Lung microvascular endothelial cell (primary cell): ENCODE measurements around the gene ACTN1. TPM values are rescaled to one million over a fixed set of nuclear protein-coding genes. Genes with fewer than 3 reads are reported as not detected.

ENCODE experiments used
- DNase-seq, 2 donors: peaks; one replicate each; pipeline versions ENCODE4 v3.0.0 to v3.0.0-alpha.2; 2010; ENCODE audit warnings: low read depth in 2 of 2
- total RNA-seq: library from RNA; depleted of rRNA; stranded (reverse); fragments of >200 nt; gene quantifications from 2 replicates; pipeline ENCODE4 v1.2.1, GENCODE V29; 2014

Gene ACTN1
- total RNA-seq, 1 donor from 2014 or later, result 219 TPM

DNA sequence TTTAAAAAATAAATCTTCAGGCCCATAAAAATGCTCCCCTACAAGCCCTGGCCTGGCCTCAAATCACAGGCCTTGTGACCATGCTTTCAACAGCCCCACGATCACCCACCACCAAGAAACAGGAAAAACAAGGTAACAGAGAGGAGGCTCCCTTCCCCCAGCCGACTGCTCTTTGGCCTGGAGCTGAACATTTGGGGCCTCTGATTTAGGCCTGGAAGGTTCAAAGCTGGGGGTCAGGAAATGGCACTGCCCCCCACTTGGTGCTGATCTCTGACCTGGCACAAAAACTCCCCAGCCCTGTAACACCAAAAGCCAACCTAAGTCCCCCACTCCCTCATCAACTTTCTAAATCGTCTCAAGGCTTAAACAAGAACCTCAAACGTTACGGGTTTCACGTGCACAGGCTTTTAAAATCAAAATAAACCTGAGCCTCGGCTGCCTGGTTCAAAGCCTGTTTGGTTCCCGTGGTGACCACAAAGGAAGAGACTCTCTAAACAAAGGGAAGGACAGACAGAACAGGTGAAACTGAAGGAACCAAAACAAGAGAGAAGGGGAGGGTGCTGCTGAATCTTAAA, 9.0 kb downstream of the ACTN1 start:
- peak in 1 of 2 donors; percentile 53 for DNase-seq

DNA sequence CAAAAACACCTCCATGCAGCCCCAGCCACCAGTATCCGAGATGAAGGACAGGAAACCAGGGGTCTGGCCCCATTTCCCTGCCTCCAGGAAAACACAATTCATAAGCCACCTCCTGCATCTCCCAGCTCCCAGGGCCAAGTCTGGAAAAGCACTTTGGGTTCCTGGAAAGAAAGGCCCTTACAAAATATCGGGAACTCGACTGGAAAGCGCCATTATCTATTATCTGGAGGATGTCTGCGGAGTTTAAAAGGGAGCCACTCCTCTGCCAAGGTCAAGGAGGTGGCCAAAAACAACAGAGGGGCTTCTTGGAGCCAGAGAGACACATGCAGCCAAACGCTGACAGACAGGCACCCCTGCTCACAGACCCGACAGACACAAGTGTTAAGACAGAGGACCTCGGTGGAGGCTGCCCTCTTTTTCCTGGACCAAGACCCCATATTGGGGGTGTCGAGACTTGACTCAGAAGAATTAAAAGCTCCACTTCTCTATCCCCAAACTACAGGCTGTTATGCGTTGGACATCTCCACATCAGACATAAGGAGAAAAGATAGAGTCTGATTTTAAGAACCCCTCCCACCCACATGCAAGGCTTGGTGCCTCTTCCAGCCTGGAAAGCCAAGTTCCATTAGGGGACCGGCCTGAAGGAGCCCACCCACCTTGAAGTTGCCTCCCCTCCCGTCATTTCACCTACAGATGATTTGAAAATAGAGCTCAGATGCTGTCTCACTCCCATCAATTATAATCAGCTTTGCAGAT, 9.6 kb downstream of the ACTN1 start:
- DNase-seq, result peak in 1 of 2 donors; percentile 75

DNA sequence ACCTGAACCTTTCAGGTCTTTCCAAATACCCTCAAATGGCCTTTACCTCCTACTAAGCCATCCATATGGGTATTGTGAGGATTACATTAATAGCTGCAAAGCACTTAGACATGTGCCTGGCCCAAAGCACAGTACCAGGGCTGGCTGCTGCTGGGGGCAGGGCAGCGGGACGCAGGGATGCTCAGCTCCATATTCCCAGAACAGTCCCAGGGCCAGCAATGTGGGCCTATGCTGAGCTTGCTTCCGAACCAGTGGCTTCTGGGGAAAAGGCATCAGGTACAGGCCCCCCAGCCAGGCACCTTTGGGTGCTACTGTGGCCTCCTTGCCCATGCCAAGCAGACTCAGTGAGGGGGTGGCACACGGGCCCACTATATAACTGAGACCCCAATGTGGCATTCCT, 10.4 kb downstream of the ACTN1 start:
- DNase-seq, result no peak

DNA sequence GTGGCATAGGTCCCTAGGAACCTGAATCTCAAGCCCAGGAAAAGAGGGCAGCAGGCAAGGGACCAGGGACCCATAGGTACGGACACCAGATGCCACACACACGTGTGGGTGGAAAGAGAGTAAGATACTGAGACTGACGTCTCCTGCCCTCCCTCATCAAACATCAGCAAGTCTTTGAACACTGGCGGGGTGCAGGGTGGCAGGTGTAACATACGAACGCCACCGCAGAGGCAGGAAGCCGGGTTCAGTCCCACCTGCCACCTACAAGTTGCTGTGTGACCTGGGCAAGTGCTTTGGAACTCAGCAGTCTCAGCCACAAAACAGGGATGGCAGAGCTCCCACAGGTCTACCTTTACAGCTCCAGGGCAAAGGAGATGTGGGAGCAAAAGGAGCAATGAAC, 11.1 kb downstream of the ACTN1 start:
- no peak for DNase-seq

DNA sequence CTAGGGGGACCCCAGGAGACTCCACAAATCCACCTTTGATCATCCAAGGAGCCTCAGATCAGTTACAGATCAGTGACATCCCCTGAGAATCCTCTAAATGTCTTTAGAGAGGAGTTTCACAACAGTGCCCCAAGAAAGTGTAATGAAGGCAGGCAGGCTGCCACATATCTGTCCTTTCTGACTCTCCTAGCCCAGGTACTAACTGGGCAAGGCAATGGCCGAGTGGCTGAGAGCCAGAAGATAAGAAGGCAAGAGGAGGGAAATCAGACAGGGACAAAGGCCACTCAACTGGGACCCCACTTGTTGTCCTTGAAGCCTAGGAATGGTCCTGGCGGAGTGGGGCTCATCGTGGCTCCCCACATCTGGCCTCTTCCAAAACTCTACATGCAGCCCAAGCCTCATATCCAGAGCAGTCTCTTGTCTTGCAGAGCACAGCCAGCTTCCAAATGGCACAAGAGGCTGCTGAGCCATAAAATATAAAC, 11.6 kb downstream of the ACTN1 start:
- DNase-seq, result no peak

DNA sequence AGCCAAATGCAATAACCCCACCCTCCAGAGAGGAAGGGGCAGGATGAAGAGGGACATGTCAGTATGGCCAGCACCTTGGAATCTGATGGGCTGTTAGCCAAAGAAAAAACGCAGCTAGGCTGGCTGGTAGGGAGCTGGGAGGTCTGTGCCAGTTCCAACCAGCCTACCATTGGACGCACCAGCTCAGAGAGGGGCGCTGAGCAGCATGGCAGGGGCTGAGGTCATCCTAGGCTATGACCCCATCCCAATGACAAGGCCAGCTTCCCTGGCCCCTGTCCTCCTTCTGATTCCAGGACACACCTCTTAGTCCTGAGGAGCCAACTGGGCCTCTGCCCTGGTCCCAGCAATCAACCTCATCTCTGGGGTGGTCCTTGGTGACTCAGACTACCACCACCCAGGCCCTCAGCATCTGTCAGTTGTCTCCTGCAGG, 12.2 kb downstream of the ACTN1 start:
- no peak for DNase-seq

DNA sequence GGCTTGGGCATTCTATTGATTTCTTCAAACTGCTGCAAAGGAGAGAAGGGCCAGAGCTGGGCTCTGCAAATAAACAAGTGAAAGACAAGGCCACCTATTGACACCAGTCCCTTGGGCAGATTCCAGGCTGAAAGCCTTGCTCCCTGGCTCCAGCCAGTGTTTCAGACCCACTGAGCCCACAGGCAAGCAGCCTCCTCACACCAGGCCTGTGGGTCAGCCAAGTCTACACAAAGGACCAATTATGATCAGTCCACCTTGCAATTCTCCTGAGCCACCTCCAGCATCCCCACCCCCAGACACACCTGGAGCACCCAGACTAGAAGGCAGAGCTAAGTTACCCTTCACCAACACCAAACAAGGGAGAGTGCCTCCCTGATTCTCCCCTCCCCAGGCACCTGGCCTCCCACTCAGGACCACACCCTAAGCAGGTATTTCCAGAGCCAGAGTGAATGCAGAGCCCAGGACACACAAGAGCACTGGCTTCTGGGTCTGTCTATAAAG, 13.8 kb downstream of the ACTN1 start:
- no peak for DNase-seq

DNA sequence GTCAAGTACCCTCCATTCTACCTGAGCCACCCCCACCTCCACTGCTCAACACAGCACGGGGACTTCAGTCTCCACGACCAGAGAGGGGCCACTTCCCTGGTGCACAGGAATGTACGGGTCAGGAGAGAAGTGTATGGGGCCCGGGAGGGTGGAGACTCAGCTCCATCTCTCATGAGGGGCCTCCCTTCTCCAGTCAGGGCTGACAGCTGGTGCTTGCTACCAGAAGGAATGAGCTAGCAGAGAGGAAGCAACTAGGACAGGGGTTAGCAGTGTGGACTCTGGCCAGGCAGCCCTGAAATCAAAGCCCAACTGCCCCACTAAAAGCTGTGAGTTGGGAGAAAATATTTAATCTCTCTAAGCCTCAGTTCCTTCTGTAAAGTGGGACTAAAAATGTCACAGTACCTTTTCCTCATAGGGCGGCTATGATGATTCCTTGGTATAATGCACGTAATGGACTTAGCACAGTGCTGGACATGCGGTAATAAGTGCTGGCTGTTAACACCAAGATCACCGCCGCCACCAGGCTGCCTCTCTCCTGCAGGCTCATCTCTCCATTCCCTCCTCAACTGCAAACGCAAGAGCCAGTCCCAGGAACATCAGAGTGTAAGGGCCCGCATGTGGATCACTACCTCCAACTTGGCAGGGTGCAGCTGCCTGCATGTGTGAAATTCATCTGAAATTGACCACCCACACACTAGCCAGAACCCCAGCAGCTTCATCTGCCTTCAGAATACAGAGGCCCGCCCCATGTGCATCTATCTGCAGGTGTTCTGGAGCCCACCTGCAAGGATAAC, 14.6 kb downstream of the ACTN1 start:
- no peak for DNase-seq

DNA sequence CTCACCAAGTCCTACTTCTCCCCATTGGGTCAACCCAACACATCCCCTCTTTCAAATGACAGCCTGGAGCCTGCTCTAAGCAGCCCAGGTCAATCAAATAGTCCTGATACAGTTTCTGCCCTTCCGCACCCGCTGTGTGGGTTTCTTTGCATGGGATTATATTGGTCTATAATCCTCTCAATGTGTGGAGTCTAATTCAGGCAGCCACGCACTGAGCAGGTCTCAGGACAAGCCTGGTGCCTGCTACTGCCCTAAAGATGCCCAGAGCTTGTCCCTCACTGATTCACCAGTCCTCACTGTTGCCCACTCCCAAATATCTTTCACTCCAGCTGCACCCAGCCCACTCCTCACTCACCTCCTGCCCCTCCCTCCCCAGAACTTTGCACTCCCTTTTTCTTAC, 16.4 kb downstream of the ACTN1 start:
- no peak for DNase-seq

DNA sequence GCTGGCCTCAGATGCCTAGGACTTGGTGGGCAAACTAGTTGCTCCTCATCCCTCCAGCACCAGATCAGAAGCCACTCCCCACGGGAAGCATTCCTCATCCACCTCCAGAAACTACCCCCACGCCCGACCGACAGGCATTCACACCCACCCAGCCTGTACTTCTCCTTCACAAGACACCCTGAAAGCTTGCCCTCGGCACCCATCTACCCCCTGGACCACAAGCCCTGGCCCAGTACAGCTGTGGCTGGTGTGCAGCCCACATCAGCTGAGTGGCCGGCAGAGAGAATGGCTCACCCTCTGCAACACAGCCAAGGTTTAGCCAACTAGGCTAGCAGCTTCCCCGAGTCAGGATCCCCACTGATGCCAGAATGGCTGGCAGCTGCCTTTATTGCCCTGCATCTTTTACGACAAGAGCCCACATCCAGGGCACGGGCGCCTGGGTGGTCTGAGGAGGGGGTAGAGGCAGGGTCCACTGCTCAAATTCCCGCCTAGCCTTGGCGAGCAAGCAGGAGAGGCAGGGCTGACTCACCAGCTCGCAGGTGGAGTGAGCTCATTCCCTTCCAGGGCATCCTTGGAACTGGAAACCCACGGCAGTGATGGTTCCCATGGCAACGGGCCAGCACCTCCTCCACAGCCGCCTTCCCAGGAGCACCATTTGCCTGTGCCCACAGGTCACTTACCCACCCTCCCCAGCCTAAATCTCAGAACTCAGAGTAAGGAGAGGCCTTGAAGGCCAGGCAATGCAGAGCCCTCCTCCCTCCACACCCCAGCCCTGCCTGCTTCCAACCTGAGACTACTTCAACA, 17.1 kb downstream of the ACTN1 start:
- peak in 1 of 2 donors; percentile 69 for DNase-seq

DNA sequence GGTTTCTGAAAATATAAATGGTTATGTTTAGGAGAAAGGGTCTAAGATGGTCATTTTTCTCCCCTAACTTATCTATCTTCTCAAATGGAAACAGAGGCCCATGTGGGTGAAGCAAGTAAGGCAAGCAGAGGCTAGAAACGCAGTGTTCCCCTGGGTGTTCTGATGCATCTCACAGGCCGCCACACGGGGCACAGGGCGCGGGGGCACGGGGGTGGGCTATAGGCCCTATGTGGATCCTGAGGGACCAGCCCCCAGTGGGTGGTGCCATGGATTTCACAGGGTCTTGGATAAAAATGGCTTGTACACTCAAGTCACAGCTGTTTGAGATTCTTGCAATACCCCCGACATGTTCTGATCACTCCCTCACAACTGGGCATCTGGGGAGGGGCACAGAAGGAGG, 17.7 kb downstream of the ACTN1 start:
- no peak for DNase-seq

DNA sequence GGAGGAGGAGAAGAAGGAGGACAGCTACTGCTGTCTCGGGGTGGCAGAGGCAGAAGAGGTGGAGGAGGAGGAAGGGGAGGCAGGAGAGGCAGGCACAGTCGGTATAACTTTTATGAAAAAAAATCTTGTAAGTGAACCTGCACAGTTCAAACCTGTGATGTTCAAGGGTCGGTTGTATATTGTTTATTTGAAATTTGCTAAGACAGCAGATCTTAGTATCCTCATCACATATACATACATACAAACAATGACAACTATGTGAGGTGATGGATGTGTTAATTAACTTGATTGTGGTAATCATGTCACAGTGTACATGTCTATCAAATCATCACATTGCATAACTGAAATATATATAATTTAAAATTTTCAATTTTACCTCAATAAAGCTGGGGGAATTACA, 19.0 kb downstream of the ACTN1 start:
- DNase-seq, result no peak

DNA sequence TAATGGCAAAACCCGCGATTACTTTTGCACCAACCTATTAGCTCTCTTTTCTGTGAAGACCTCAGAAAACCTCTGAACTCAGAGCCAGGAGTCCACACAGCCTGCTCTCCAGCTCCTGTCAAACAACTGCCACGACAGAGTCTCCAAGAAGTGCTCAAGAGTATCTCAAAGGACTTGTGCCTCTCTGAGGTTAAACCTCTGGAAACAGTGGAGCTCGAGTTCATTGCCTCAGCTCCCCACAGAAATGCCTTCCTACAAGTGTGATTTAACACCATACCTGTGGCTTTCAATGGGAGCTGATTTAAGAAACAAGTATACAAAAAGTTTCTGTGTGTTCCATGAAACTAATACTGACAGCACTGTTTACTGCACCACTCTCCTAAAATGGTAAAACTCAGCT, 20.1 kb downstream of the ACTN1 start:
- no peak for DNase-seq

DNA sequence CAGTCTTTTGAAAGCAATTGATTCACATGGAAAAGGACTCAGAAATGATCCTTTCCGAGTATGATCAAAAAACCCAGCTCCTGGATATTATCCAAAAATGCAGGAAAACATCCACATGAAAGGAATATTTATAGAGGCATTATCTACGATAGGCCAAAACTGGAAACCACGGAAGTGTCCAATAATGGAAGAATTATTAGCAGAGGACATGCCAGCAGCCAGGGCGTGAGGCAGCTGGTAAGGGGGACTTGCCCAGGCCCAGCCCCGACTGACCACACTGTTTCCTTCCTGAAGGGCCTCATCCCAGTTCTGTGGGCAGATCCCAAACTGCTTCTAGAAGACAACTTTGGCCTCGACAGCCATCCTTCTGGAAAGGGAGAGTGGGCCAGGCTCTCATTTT, 20.5 kb downstream of the ACTN1 start:
- peak; percentile 86 to 87 for DNase-seq

DNA sequence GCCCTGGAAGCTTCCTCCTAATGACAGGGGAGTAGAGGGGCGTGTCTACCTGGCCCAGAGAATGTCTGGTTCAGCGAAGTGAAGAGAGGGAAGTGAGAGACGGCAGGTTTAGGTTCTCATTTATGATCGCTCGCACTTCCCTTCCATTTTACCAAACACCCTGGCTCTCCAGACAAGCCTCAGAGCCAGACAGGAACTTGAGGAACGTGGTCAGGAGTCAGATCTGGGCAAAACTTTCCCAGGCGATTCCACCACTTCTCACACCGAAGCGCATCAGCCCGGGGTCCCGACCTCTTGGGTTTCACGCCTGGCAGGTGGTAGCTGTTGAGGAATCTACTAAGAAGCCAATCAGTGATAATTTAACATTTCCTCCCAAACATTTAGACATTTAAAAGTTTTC, 21.3 kb downstream of the ACTN1 start:
- DNase-seq, result peak in 1 of 2 donors; percentile 55

DNA sequence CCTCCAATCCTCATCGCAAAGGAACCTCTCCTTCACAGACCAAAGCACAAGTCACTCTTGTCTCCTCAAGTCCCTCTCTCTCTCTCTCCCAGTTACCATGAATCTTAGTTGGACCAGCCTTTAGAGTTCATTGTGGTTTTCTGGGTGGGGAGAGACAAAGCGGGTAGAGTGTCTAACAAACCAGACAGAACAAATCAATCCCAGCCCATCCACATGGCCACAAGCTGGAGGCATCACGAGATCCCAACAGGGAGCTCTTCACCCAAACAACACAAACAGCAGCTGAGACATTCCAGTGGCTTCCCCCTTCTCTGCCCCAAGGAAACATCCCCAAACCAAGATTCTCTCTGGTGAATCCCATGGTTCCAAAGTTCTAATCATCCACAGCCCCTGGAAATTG, 22.4 kb downstream of the ACTN1 start:
- no peak for DNase-seq

DNA sequence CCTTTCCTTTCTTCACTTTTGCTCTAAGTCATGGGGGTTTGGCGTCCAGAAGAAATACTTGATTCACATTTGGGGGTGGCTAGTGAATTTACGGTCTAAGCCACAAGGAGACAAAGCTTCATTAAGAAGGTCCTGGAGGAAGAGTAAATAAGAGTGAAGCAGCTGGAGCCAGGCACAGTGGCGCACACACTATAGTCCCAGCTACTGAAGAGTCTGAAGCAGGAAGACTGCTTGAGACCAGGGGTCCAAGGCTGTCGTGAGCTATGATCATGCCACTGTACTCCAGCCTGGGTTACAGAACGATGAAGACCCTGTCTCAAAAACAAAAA, 23.3 kb downstream of the ACTN1 start:
- DNase-seq, result no peak

DNA sequence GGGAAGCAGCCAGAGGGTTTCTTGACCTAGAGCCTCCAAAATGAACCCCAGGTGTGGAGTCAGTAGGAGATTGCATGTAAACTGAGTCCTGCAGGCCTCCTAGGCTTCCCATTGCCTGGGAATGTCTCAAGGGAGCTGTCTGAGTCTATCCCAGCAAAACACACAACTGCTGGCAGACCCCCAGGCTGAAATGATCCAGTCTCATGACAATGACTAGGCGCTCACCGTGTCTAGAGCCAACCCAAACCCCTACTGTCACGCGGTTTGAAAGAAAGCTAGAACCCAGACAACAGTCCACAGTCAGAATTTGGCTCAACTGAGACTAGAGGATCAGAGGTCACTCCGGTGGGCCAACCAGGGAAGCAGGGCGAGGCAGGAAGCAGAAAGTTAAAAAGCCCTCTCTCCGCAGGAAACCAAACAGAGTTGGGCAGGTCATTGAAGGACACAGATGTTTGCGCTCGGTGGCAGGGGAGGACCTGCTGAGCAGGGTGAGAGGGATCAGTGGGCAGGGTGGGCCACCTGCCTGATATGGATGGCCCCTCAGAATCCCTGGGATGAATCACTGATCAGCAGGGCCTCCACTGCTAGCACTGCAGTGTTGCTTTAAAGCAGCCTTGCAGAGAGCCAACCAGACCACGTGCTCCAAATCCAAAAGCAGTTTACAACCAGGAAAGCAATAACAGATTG, 23.8 kb downstream of the ACTN1 start:
- DNase-seq, result peak; percentile 41 to 91

DNA sequence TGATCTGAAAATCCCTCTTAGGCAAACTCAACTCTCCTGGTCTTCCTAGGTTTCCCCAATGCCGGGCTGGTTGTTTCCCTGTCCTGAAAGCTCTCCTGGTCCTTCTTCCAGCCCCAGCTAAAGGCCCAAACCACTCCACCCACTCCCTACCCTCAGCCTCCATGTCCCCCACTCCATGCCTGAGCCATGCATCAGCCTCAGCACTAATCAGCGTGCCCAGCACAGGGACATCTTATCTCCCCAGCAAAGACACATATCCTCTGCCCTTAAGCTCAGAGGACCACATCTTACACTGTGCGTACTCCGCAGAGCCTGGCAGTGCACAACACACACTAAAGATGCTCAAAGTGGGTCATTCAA, 25.9 kb downstream of the ACTN1 start:
- no peak for DNase-seq

DNA sequence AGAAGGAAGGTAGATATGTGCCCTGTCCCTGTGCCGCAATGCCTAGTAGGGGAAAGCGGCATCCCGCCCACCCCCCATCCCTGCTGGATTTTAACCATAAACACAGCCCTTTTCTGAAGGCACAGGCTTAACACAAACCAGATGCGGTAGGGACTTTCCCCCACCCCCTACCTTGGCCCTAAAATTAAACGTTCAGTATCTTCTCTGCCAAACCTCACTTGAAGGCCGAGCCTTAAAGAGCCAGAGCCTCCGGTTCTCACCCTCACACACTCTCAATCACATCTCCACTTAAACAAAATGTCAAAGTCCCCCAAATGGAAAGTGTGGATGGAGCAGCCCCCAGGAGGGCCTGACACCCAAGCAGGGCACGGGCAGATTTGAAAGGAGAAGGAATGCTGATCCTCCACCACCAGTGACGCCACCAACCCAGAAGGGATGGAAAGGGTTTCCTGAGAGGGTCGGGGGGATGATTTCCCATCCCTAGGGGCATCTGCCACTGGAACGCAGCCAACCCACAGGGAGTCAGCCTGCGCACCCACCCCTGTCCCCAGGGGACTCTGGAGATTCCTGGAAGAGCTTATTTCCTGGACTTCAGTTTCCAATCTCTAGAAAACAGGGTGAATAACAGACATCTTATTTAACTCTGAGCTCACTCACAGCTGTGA, 26.4 kb downstream of the ACTN1 start:
- no peak for DNase-seq
